AG09319 (cell line): Measurements from ENCODE around the gene SMARCAD1.

ENCODE experiments used
- DNase-seq: peaks from one replicate; pipeline ENCODE4 v3.0.0-alpha.2; 2010; ENCODE audit warnings: low read depth; ENCODE audit errors: extremely low read depth
- TF ChIP-seq, protein P1 (sequence below): IDR thresholded peaks from 2 replicates; pipeline ENCODE4 v1.5.1; 2011; ENCODE audit warnings: low read depth, mild to moderate bottlenecking, inconsistent platforms, low read length, moderate library complexity

Gene SMARCAD1

DNA sequence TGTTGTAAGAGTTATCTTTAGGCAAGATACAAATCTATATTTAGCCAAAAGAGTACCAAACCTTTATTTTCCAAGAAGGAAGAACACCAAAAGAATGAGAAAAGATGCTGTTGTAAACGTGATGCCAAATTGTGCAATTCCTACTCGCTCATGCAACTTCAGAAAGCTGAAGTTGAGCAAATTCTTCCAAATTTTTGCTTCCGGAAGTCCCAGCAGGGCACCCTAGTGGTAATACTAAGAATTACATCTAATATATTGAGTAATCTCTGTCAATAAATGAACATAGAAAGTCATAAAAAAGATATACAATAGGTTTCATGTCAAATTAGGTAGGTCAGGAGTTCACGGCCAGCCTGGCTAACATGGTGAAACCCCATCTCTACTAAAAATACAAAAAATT lies 36.0 kb upstream of the SMARCAD1 start:
- TF ChIP-seq, protein P1, sequence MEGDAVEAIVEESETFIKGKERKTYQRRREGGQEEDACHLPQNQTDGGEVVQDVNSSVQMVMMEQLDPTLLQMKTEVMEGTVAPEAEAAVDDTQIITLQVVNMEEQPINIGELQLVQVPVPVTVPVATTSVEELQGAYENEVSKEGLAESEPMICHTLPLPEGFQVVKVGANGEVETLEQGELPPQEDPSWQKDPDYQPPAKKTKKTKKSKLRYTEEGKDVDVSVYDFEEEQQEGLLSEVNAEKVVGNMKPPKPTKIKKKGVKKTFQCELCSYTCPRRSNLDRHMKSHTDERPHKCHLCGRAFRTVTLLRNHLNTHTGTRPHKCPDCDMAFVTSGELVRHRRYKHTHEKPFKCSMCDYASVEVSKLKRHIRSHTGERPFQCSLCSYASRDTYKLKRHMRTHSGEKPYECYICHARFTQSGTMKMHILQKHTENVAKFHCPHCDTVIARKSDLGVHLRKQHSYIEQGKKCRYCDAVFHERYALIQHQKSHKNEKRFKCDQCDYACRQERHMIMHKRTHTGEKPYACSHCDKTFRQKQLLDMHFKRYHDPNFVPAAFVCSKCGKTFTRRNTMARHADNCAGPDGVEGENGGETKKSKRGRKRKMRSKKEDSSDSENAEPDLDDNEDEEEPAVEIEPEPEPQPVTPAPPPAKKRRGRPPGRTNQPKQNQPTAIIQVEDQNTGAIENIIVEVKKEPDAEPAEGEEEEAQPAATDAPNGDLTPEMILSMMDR, result peak; percentile 14
- DNase-seq, result no peak

DNA sequence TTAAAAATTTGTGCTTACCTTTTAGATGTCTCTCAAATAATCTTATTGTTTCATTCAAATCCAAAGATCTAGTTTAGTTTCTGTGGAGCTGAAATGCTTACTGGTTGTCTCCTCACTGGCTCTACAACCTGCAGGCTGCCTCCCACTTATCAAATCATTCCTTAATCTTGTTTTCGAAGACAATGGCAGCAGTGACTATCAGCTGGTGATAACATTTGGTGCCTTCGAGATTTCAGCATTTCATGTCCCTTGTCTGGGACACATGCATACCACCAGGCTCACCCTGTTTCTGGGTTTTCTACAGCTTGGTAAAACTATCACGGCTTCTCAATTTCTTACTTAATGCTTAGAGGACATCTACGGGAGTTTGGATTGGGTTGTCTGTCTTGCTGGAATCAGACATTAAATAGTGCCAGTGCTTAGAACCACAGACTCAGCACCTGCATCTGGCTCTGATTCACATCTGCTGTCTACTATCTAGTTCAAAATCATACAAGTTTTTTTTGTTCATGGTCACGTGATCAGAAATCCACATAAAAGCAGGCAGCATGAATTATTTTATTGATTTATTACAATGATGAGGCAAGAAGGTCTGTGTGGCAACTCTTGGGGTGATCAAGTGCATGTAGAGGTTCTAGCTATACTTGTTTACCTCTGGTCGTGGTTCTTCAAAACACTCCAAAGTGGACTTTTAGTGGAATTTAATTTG lies 32.0 kb upstream of the SMARCAD1 start:
- no peak for DNase-seq
- TF ChIP-seq, protein P1, result no peak

DNA sequence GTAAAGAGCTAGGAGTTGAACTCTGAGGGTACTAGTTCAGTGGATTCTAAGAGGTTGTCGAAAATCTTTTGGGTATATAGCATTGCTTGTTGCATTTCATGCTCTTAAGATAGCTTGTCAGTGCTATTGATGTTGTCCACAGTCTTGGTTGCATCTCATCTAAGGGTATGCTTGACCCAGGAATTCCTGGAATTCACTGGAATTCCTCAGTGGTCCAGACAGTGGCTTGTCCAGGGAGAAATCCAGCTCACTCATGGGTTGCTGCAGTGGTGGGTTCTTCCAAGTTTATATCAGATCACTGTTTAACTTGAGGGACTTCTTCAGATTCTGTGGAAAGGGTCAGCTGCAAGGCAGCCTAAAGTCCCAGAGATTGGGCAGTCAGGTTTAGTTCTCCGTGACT lies 29.8 kb upstream of the SMARCAD1 start:
- TF ChIP-seq, protein P1, result no peak
- DNase-seq, result no peak

DNA sequence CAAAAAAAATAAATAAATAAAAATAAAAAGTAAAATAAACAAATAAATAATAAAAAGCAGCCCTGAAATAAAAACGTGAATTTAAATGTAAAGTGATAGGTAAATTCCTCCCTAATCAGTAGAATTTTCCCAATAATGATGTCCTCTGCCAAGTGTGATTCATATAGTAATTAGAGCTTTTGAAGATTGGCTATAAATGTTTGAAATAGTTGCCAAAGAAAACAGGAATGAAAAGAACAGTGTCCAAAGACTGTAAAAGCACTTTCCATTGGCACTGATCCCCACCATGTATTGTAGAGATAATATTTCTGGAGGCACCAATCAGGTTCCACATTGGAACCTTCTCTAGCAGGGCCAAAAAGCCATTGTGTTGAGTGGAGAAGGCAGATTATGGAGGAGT lies 25.9 kb upstream of the SMARCAD1 start:
- TF ChIP-seq, protein P1, result no peak
- DNase-seq, result no peak

DNA sequence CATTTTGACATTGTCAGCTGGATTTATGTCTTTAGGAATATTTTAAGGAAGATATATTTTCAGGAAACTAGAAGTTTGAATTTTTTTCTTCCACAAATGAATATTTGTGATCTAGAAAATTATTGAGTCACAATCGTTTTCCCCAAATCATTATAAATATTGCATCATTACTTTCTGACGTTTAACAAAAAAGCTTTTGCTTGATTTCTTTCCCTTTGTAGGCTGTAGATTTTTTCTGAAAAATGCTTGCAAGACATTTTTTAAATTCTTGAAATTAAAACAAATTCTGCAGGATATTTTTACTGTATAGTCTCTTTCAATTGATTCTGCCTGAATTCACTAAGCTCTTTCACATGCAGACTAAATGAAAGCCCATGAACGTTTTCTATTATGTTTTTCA lies 4.9 kb upstream of the SMARCAD1 start:
- DNase-seq, result no peak
- TF ChIP-seq, protein P1, result no peak

DNA sequence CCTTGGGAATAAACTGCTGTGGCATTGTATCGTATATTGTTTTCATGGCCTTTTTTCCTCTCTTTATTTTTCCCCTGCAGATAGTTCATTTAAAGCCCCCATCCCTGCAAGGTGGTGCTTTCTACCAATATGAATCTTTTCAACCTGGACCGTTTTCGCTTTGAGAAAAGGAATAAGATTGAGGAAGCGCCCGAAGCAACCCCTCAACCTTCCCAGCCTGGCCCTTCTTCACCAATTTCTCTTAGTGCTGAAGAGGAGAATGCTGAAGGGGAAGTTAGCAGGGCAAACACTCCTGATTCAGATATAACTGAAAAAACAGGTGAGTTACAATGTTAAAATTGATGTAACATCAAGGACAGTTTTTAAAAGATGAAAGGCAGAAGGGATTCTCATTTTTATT lies 601 bp downstream of the SMARCAD1 start:
- DNase-seq, result no peak

DNA sequence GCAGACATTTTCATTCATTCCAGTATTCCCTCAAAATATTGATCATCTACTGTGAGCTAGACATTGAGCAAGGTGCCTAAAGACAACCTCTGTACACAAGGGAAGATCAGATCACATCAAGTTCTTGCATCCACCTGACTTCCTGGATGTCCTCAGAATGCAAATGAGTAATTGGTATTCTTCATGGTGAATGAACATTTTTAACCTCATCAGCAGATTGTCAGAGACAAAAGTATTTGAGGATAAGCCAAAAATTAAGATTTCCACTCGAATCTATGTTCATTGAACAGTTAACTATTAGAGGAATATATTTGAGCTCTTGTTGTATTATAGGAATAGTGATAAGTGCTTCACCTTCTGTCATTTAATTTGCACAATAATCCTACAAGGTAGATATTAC lies 1.3 kb downstream of the SMARCAD1 start:
- no peak for DNase-seq
- TF ChIP-seq, protein P1, result no peak

More for the DNA sequence above, 601 bp downstream of the SMARCAD1 start:
- TF ChIP-seq, protein P1, result no peak
